Kidney epithelial cell (primary cell): ENCODE results near the gene RPAP2. TPM values are rescaled to one million over a fixed set of nuclear protein-coding genes. Genes with fewer than 3 reads are reported as not detected.

Experiments
- DNase-seq: peaks from one replicate; pipeline ENCODE4 v3.0.0-alpha.2; 2010; ENCODE audit warnings: low read depth
- H3K27me3 ChIP-seq: 2 replicates; pipeline ENCODE4 v1.6.0; 2011; ENCODE audit warnings: low read length; ENCODE audit not compliant: control insufficient read depth, insufficient read depth
- H3K36me3 ChIP-seq: 2 replicates; pipeline ENCODE4 v1.5.1; 2011; ENCODE audit warnings: low read length; ENCODE audit not compliant: control insufficient read depth, insufficient read depth
- H3K4me3 ChIP-seq: 2 replicates; pipeline ENCODE4 v1.5.1; 2011; ENCODE audit warnings: low read depth, mild to moderate bottlenecking, control low read depth, low read length
- total RNA-seq: library from RNA; depleted of rRNA; stranded (reverse); fragments of >200 nt; gene quantifications from 2 replicates; pipeline ENCODE4 v1.2.3, GENCODE V29; 2015
- TF ChIP-seq, protein P1 (sequence below): IDR thresholded peaks from 2 replicates; pipeline ENCODE4 v1.5.1; 2011; ENCODE audit warnings: mild to moderate bottlenecking, moderate library complexity, low read length, control low read depth, inconsistent platforms; ENCODE audit not compliant: insufficient read depth, poor library complexity, severe bottlenecking

RPAP2 gene
- total RNA-seq, 1 donor from 2014 or later: 18.7 TPM

DNA sequence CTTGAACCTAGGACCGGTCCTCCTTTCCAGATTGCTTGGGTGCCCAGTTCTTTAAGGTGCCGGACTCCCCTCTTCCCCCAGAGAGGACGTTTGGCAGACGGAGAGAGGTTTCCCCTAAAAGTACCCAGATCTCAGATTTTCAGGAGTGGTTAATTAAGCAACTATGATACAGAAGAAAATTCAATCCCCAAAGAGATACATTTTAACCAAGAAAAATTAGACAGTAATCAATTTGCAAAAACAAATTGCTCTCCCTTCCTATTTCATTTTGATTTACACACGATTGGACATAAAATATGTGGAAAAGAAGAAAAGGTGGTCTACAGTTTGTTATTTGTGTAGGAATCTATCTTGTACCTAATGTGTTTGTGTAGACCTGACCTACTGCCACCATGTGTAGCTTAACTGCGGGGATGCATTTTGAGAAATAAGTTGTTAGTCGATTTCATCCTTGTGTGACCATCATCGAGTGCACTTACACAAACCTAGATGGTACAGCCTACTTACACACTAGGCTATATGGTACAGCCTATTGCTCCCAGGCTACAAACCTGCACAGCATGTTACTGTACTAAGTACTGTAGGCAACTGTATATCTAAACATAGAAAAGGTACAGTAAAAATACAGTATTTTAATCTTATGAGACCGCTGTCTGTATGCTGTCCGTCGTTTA, 755 bp downstream of the RPAP2 start:
- TF ChIP-seq, protein P1, sequence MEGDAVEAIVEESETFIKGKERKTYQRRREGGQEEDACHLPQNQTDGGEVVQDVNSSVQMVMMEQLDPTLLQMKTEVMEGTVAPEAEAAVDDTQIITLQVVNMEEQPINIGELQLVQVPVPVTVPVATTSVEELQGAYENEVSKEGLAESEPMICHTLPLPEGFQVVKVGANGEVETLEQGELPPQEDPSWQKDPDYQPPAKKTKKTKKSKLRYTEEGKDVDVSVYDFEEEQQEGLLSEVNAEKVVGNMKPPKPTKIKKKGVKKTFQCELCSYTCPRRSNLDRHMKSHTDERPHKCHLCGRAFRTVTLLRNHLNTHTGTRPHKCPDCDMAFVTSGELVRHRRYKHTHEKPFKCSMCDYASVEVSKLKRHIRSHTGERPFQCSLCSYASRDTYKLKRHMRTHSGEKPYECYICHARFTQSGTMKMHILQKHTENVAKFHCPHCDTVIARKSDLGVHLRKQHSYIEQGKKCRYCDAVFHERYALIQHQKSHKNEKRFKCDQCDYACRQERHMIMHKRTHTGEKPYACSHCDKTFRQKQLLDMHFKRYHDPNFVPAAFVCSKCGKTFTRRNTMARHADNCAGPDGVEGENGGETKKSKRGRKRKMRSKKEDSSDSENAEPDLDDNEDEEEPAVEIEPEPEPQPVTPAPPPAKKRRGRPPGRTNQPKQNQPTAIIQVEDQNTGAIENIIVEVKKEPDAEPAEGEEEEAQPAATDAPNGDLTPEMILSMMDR: no peak
- Histone ChIP-seq H3K4me3 (peak overlapping the region; percentile 72), H3K27me3 (no peaks in the 10 kb centered on the region), H3K36me3 (no peaks in the 10 kb centered on the region)
- DNase-seq: no peak

DNA sequence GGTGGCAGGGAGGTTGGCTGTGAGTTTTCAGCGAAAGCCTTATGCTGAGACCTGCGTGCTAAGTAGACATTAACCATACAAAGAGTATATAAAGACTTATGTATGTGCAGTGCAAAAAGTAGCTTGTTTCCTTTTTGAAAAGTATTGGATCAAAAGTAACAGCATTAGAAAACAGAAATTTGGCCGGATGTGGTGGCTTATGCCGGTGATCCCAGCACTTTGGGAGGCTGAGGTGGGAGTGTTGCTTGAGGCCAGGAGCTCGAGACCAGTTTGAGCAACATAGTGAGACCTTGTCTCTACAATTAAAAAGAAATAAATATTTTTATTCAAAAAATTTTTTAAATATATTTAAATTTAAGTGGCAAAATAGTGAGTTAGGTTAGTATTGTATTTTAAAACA, 2.2 kb downstream of the RPAP2 start:
- Histone ChIP-seq H3K27me3 (no peaks in the 10 kb centered on the region), H3K4me3 (no peak overlapping the region), H3K36me3 (no peaks in the 10 kb centered on the region)
- TF ChIP-seq, protein P1: no peak
- no peak for DNase-seq

DNA sequence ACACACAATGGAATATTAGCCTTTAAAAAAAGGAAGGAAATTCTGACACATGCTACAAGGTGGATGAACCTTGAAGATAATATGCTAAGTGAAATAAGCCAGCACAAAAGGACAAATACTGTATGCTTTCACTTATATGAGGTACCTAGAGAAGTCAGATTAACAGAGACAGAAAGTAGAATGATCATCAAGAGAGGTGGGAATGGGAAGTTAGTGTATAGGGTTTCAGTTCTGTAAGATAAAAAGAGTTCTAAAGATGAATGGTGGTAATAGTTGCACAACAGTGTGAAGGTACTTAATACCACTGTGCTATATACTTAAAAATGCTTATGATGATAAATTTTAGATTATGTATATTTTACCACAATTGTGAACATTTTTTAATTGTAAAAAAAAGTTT, 7.2 kb downstream of the RPAP2 start:
- H3K36me3 ChIP-seq: no peaks in the 10 kb centered on the region

DNA sequence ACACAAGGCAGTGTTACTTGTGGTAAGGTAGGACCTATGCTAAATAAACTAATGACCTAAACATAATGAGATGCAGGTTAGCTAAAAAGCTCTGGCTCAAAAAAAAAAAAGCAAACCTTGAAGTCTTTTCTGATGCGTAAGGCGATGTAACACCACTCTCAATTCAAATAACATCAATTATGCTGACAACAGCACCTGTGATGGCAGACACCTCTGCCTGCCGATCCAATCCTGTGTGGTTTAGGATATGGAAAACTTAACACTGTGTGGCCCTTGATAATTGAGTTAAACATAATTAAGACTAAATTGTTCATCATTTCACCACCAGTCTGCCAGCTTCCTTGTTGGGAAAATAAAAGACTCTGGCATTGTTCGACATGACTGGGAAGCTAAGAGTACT, 9.1 kb downstream of the RPAP2 start:
- Histone ChIP-seq H3K36me3 (no peaks in the 10 kb centered on the region), H3K4me3 (no peak overlapping the region), H3K27me3 (no peaks in the 10 kb centered on the region)
- no peak for DNase-seq
- TF ChIP-seq, protein P1: no peak

More for the DNA sequence above, 7.2 kb downstream of the RPAP2 start:
- Histone ChIP-seq H3K4me3 (no peak overlapping the region), H3K27me3 (no peaks in the 10 kb centered on the region)
- DNase-seq: no peak
- TF ChIP-seq, protein P1: no peak

DNA sequence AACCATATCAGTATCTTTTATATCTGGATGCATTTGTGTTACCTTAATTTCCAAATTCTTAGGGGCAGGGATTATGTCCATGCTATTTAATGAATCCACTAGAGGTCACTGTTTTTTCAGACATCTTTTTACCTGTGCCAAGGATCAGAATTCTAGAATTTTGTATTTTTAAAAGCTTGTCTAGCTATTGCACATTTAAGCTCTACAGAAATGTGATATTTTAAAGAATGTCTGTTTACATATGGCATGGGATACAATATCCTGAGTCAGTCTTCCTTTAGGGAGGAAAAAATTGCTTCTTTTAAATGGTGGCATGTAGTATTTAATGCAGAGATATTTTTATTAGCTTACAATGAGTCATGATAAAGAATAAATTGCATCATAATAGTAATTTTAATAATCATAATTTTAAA, 11.3 kb downstream of the RPAP2 start:
- Histone ChIP-seq H3K4me3 (no peak overlapping the region), H3K27me3 (no peaks in the 10 kb centered on the region), H3K36me3 (no peaks in the 10 kb centered on the region)
- TF ChIP-seq, protein P1: peak; percentile 38
- no peak for DNase-seq

DNA sequence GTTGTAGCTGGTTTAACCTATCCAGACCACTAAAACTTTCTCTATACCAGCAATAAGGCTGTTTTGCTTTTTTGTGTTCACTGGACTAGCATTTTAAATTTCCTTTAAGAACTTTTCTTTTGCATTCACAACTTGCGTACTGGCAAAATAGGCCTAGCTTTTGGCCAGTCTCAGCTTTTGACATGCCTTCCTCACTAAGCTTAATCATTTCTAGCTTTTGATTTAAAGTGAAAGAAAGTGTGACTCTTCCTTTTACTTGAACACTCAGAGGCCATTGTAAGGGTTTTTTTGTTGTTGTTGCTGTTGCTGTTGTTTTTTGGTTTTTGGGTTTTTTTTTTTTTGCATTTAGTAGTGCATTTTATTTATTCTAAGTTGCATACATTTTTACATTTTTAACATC, 15.2 kb downstream of the RPAP2 start:
- TF ChIP-seq, protein P1: no peak
- no peaks in the 10 kb centered on the region for H3K27me3 ChIP-seq
- H3K36me3 ChIP-seq: no peaks in the 10 kb centered on the region
- H3K4me3 ChIP-seq: no peak overlapping the region
- DNase-seq: no peak
